B cell (primary cell): ENCODE results near the gene PSMD12.

Source experiments
- CTCF ChIP-seq: fragments of 200-600 bp; IDR thresholded peaks from one replicate; pipeline ENCODE4 v1.8.0; 2022; ENCODE audit warnings: antibody characterized with exemption, mild to moderate bottlenecking
- EZH2 ChIP-seq: IDR thresholded peaks from 2 replicates; pipeline ENCODE4 v1.6.1; 2012; ENCODE audit warnings: borderline replicate concordance, low read depth, mild to moderate bottlenecking, moderate library complexity, low read length; ENCODE audit not compliant: insufficient read depth, poor library complexity, severe bottlenecking

GRCh38 chr17:67359960-67360791, 6.2 kb downstream of the PSMD12 start:
- TF ChIP-seq CTCF = no peak
- TF ChIP-seq EZH2 = no peak
